ENCODE data around the gene INSR. TPM values are rescaled to one million over a fixed set of nuclear protein-coding genes. Genes with fewer than 3 reads are reported as not detected.

INSR gene
- total and polyA plus RNA-seq, 10 of the 15 experiments (the other 5 are each of a cell fraction or from before 2014, with no cell fraction given) = 4.2 to 34.9 (median 13.6) TPM

GRCh38 chr19:7258041-7258839 lies 36.0 kb downstream of the INSR start (continued):
- TF ChIP-seq E4F1 (IDR thresholded peaks at IDR 0.05; ENCODE audit: borderline replicate concordance, partially characterized antibody) (no peak), EED (IDR thresholded peaks at IDR 0.05; ENCODE audit: low read depth) (no peak), NFXL1 (IDR thresholded peaks at IDR 0.05; ENCODE audit: borderline replicate concordance) (no peak), ZNF274 (IDR thresholded peaks at IDR 0.05; ENCODE audit: insufficient read depth, insufficient read length) (no peak), TARDBP (IDR thresholded peaks at IDR 0.05; ENCODE audit: borderline replicate concordance) (no peak), CEBPB (IDR thresholded peaks at IDR 0.05; ENCODE audit: borderline replicate concordance in 1 of 2, low read depth in 2 of 2, low read length in 2 of 2) (no peak), HCFC1 (IDR thresholded peaks at IDR 0.05; ENCODE audit: low read length) (no peak), SP1 (IDR thresholded peaks at IDR 0.05; ENCODE audit: low read depth, low read length) (no peak), SMARCA5 (IDR thresholded peaks at IDR 0.05) (no peak)

Data from GM12878 (cell line).